Measurements from ENCODE around the gene MACROD2.

The MACROD2 gene

GRCh38 chr20:15834857-15835256, 1839.5 kb downstream of the MACROD2 start:
- peak; percentile 60 for ATAC-seq
- TF ChIP-seq ESRRG (CRISPR knock-in tag; IDR thresholded peaks at IDR 0.05) = no peak
- peak; percentile 51; the same call in 1 of the 2 replicates for TF ChIP-seq SNAI2 (CRISPR knock-in tag; IDR thresholded peaks at IDR 0.05)
- TF ChIP-seq OSR1 (CRISPR knock-in tag; IDR thresholded peaks at IDR 0.05) = no peak
- peak; percentile 54 for TF ChIP-seq ISL1 (CRISPR knock-in tag; IDR thresholded peaks at IDR 0.05)
- TF ChIP-seq PPARA (CRISPR knock-in tag; IDR thresholded peaks at IDR 0.05; ENCODE audit: borderline replicate concordance) = no peak

- no peak for TF ChIP-seq ZNF565 (CRISPR knock-in tag; conservative IDR thresholded peaks at IDR 0.05; ENCODE audit: low read depth)
- no peak for TF ChIP-seq OSR1 (CRISPR knock-in tag; IDR thresholded peaks at IDR 0.05)
- no peak for TF ChIP-seq CSRNP3 (CRISPR knock-in tag; IDR thresholded peaks at IDR 0.05)
- TF ChIP-seq PPARA (CRISPR knock-in tag; IDR thresholded peaks at IDR 0.05; ENCODE audit: borderline replicate concordance) = no peak
- no peak for TF ChIP-seq ESRRG (CRISPR knock-in tag; IDR thresholded peaks at IDR 0.05)
- TF ChIP-seq CREB5 (CRISPR knock-in tag; IDR thresholded peaks at IDR 0.05; ENCODE audit: low read depth) = no peak
- TF ChIP-seq PATZ1 (CRISPR knock-in tag; IDR thresholded peaks at IDR 0.05; ENCODE audit: borderline replicate concordance) = no peak
- no peak for ATAC-seq
These were observed 1840.5 kb downstream of the MACROD2 start for GRCh38 chr20:15835811-15836210.

- ATAC-seq = no peak
- TF ChIP-seq OSR1 (CRISPR knock-in tag; IDR thresholded peaks at IDR 0.05) (no peak), ZFP30 (CRISPR knock-in tag; IDR thresholded peaks at IDR 0.05) (no peak)
These were observed 1841.3 kb downstream of the MACROD2 start for GRCh38 chr20:15836634-15837033.

- no peak for ATAC-seq
These were observed 1842.2 kb downstream of the MACROD2 start for GRCh38 chr20:15837563-15837962.

More at GRCh38 chr20:15837563-15837962, 1842.2 kb downstream of the MACROD2 start:
- TF ChIP-seq OSR1 (CRISPR knock-in tag; IDR thresholded peaks at IDR 0.05) (no peak), TSHZ2 (CRISPR knock-in tag; IDR thresholded peaks at IDR 0.05) (no peak), SNAI2 (CRISPR knock-in tag; IDR thresholded peaks at IDR 0.05) (no peak), ZNF8 (CRISPR knock-in tag; IDR thresholded peaks at IDR 0.05) (no peak), ZNF70 (CRISPR knock-in tag; IDR thresholded peaks at IDR 0.05) (no peak), CREB5 (CRISPR knock-in tag; IDR thresholded peaks at IDR 0.05; ENCODE audit: low read depth) (no peak), BACH2 (CRISPR knock-in tag; IDR thresholded peaks at IDR 0.05; ENCODE audit: borderline replicate concordance) (no peak), ZNF565 (CRISPR knock-in tag; conservative IDR thresholded peaks at IDR 0.05; ENCODE audit: low read depth) (no peak), PPARA (CRISPR knock-in tag; IDR thresholded peaks at IDR 0.05; ENCODE audit: borderline replicate concordance) (no peak), TCF4 (CRISPR knock-in tag; IDR thresholded peaks at IDR 0.05; ENCODE audit: borderline replicate concordance) (no peak), ZFP30 (CRISPR knock-in tag; IDR thresholded peaks at IDR 0.05) (no peak), TOX (CRISPR knock-in tag; IDR thresholded peaks at IDR 0.05; ENCODE audit: borderline replicate concordance) (no peak), ZFP3 (CRISPR knock-in tag; IDR thresholded peaks at IDR 0.05) (no peak), ESRRG (CRISPR knock-in tag; IDR thresholded peaks at IDR 0.05) (no peak), ARNTL (CRISPR knock-in tag; IDR thresholded peaks at IDR 0.05; ENCODE audit: borderline replicate concordance, low read depth) (no peak), ISL1 (CRISPR knock-in tag; IDR thresholded peaks at IDR 0.05) (no peak), ZC3H10 (CRISPR knock-in tag; IDR thresholded peaks at IDR 0.05) (no peak), CSDC2 (CRISPR knock-in tag; IDR thresholded peaks at IDR 0.05) (no peak), RARB (CRISPR knock-in tag; IDR thresholded peaks at IDR 0.05) (no peak), PATZ1 (CRISPR knock-in tag; IDR thresholded peaks at IDR 0.05; ENCODE audit: borderline replicate concordance) (no peak)
